HAP-1 (cell line): ENCODE results near the gene ZMYM1.

Experiments
- DNase-seq, 2 experiments: peaks; one replicate each; pipeline ENCODE4 v3.0.0-alpha.2; 2016 to 2020; ENCODE audit warnings: low spot score in 2 of 2
- H3K27me3 ChIP-seq: fragments of 250-450 bp; sonication (Bioruptor Pico); 2 replicates; pipeline ENCODE4 v1.5.1; 2020; ENCODE audit warnings: low read depth, mild to moderate bottlenecking, moderate library complexity
- H3K36me3 ChIP-seq: fragments of 250-450 bp; sonication (Bioruptor Pico); replicated peaks from 2 replicates; pipeline ENCODE4 v1.5.1; 2020; ENCODE audit warnings: mild to moderate bottlenecking
- H3K4me1 ChIP-seq: fragments of 250-450 bp; sonication (Bioruptor Pico); 2 replicates; pipeline ENCODE4 v1.5.1; 2020; ENCODE audit warnings: mild to moderate bottlenecking
- H3K4me3 ChIP-seq: fragments of 250-450 bp; sonication (Bioruptor Pico); 2 replicates; pipeline ENCODE4 v1.5.1; 2020; ENCODE audit warnings: mild to moderate bottlenecking, moderate library complexity
- H3K9me3 ChIP-seq: fragments of 250-450 bp; sonication (Bioruptor Pico); 2 replicates; pipeline ENCODE4 v1.5.1; 2020; ENCODE audit warnings: mild to moderate bottlenecking, moderate library complexity
- in situ Hi-C: fragments of 300-500 bp; cut with MboI; formaldehyde crosslinking; loops from 3 replicates; pipeline ENCODE4 v1.14.3; 2020; ENCODE audit warnings: low sequenced_read_pairs, inconsistent platforms, mixed read lengths

Gene ZMYM1

GRCh38 chr1:35164893-35165292, 85.7 kb downstream of the ZMYM1 start:
- Histone ChIP-seq H3K9me3 (peaks cover 4% of the 10 kb centered on the region), H3K27me3 (no peaks in the 10 kb centered on the region), H3K36me3 (no peaks in the 10 kb centered on the region), H3K4me1 (no peaks in the 10 kb centered on the region), H3K4me3 (no peak overlapping the region)
- no peak for DNase-seq
- in situ Hi-C loops, result no loop called here
